ENCODE measurements around the gene JPH3.
"Not testable (repeated sequence)": the region's sequence is repeated elsewhere in the genome, so short reads cannot be mapped to it uniquely, and the experiment has no call there.

The JPH3 gene

GRCh38 chr16:87656328-87656727 is 54.0 kb downstream of the JPH3 start:
- no peak for DNase-seq

- DNase-seq, result no peak
Measured at GRCh38 chr16:87657621-87658192, 55.4 kb downstream of the JPH3 start.

GRCh38 chr16:87658564-87659225 is 56.4 kb downstream of the JPH3 start:
- DNase-seq, result no peak

GRCh38 chr16:87661561-87661960 is 59.3 kb downstream of the JPH3 start:
- DNase-seq, result peak in 1 of 2 donors; percentile 30

GRCh38 chr16:87662254-87663204 is 60.2 kb downstream of the JPH3 start:
- no peak for DNase-seq

GRCh38 chr16:87664792-87665191 is 62.5 kb downstream of the JPH3 start:
- no peak for DNase-seq

- no peak for DNase-seq
Measured at GRCh38 chr16:87665193-87665592, 62.9 kb downstream of the JPH3 start.

- no peak for DNase-seq
Measured at GRCh38 chr16:87666919-87667318, 64.6 kb downstream of the JPH3 start.

GRCh38 chr16:87667443-87667842 is 65.1 kb downstream of the JPH3 start:
- DNase-seq, result no peak

GRCh38 chr16:87667946-87668345 is 65.6 kb downstream of the JPH3 start:
- no peak for DNase-seq

- no peak for DNase-seq
Measured at GRCh38 chr16:87669672-87670071, 67.4 kb downstream of the JPH3 start.

- DNase-seq, result no peak
Measured at GRCh38 chr16:87671221-87671620, 68.9 kb downstream of the JPH3 start.

- no peak for DNase-seq
Measured at GRCh38 chr16:87671715-87672270, 69.5 kb downstream of the JPH3 start.

GRCh38 chr16:87674419-87674818 is 72.1 kb downstream of the JPH3 start:
- no peak for DNase-seq

- DNase-seq, result no peak
Measured at GRCh38 chr16:87675111-87675719, 72.9 kb downstream of the JPH3 start.

- DNase-seq, result no peak
Measured at GRCh38 chr16:87677830-87678229, 75.5 kb downstream of the JPH3 start.

GRCh38 chr16:87678618-87679017 is 76.3 kb downstream of the JPH3 start:
- no peak for DNase-seq

GRCh38 chr16:87679593-87680271 is 77.4 kb downstream of the JPH3 start:
- DNase-seq, result no peak

GRCh38 chr16:87680272-87680644 is 78.0 kb downstream of the JPH3 start:
- no peak for DNase-seq

GRCh38 chr16:87681051-87681602 is 78.8 kb downstream of the JPH3 start:
- DNase-seq, result not testable (repeated sequence)

- no peak for DNase-seq
Measured at GRCh38 chr16:87681981-87682570, 79.8 kb downstream of the JPH3 start.

All from stimulated activated CD4-positive, alpha-beta T cell treated with anti-CD3 and anti-CD28 coated beads, Interleukin-2, amount 100 ng/mL, for 48 hours (primary cell).